DOHH2 (cell line): ENCODE results near the gene HAO2.

Source experiments
- H3F3A ChIP-seq: fragments of 200-600 bp; sonication (generic), shearing (Covaris generic); 2 replicates; pipeline ENCODE4 v1.6.0; 2016; ENCODE audit warnings: antibody characterized with exemption, mild to moderate bottlenecking; ENCODE audit not compliant: control insufficient read depth, insufficient read depth
- H3K27ac ChIP-seq: fragments of 200-600 bp; sonication (generic); 2 replicates; pipeline ENCODE4 v1.5.1; 2014; ENCODE audit warnings: low read depth, mild to moderate bottlenecking, low read length, moderate library complexity
- H3K27me3 ChIP-seq: fragments of 200-600 bp; sonication (generic); 2 replicates; pipeline ENCODE4 v1.6.1; 2014; ENCODE audit warnings: mild to moderate bottlenecking, low read length, mixed read lengths; ENCODE audit not compliant: control insufficient read depth
- H3K36me3 ChIP-seq: fragments of 200-600 bp; sonication (generic); 2 replicates; pipeline ENCODE4 v1.6.1; 2014; ENCODE audit warnings: mild to moderate bottlenecking, low read length, moderate library complexity, mixed read lengths; ENCODE audit not compliant: control insufficient read depth
- H3K4me1 ChIP-seq: fragments of 200-600 bp; sonication (generic); 2 replicates; pipeline ENCODE4 v1.6.1; 2014; ENCODE audit warnings: mild to moderate bottlenecking, low read length, mixed read lengths; ENCODE audit not compliant: control insufficient read depth
- H3K4me2 ChIP-seq: fragments of 200-600 bp; sonication (generic); 2 replicates; pipeline ENCODE4 v1.6.0; 2014; ENCODE audit warnings: mild to moderate bottlenecking, low read length, moderate library complexity
- H3K4me3 ChIP-seq: fragments of 200-600 bp; sonication (generic); 2 replicates; pipeline ENCODE4 v1.5.1; 2014; ENCODE audit warnings: mild to moderate bottlenecking, low read length, mixed read lengths
- H3K79me2 ChIP-seq: fragments of 200-600 bp; sonication (generic); 2 replicates; pipeline ENCODE4 v1.6.1; 2014; ENCODE audit warnings: mild to moderate bottlenecking, low read length, mixed read lengths; ENCODE audit not compliant: control insufficient read depth
- H3K9me2 ChIP-seq: fragments of 200-600 bp; sonication (generic); replicated peaks from 2 replicates; pipeline ENCODE4 v1.6.1; 2014; ENCODE audit warnings: mild to moderate bottlenecking, low read length, mixed read lengths; ENCODE audit not compliant: control insufficient read depth
- H3K9me3 ChIP-seq: fragments of 200-600 bp; sonication (generic); 2 replicates; pipeline ENCODE4 v1.6.1; 2014; ENCODE audit warnings: antibody characterized with exemption, low read length, mixed read lengths; ENCODE audit not compliant: control insufficient read depth, insufficient read depth
- H4K20me1 ChIP-seq: fragments of 200-600 bp; sonication (generic); 2 replicates; pipeline ENCODE4 v1.6.0; 2014; ENCODE audit warnings: low read depth, mild to moderate bottlenecking, antibody characterized with exemption, low read length, moderate library complexity; ENCODE audit not compliant: control insufficient read depth, insufficient read depth
- EZH2phosphoT487 ChIP-seq: fragments of 200-600 bp; sonication (generic); IDR thresholded peaks from 2 replicates; pipeline ENCODE4 v1.6.1; 2017; ENCODE audit warnings: borderline replicate concordance, mild to moderate bottlenecking, antibody characterized with exemption, low read length, moderate library complexity, mixed read lengths
- TF ChIP-seq, protein P1 (sequence below): fragments of 200-600 bp; sonication (generic); IDR thresholded peaks from one replicate; pipeline ENCODE4 v1.5.1; 2014; ENCODE audit warnings: antibody characterized with exemption, mild to moderate bottlenecking, low read depth, low read length; ENCODE audit not compliant: poor library complexity, severe bottlenecking

HAO2 gene

DNA sequence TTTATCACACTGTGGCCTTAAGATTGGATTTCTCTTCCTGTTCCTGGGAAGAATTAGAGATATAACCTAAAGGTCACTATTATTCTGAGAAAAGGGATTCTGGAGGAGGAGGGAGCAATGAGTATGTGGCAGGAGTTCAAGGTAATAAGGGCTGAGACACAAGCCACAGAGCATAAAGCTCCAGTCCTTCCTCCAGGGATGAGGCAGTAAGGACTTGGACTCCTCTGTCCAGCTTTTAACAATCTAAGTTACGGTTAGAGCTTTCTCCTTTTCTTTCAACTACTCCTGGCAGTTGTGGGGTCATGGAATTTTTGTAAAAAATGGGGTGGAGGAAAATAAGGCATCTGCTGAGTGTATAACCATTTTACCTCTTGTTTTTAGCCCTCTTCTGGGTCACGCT, 46.4 kb downstream of the HAO2 start, which contains the start of gene HSD3B2:
Gene HSD3B2 (plus strand): TSS at position 201 of the 400 bp plus-strand sequence. CDS start 270 bp downstream, outside the sequence.
- H3F3A ChIP-seq: no peaks in the 10 kb centered on the region

DNA sequence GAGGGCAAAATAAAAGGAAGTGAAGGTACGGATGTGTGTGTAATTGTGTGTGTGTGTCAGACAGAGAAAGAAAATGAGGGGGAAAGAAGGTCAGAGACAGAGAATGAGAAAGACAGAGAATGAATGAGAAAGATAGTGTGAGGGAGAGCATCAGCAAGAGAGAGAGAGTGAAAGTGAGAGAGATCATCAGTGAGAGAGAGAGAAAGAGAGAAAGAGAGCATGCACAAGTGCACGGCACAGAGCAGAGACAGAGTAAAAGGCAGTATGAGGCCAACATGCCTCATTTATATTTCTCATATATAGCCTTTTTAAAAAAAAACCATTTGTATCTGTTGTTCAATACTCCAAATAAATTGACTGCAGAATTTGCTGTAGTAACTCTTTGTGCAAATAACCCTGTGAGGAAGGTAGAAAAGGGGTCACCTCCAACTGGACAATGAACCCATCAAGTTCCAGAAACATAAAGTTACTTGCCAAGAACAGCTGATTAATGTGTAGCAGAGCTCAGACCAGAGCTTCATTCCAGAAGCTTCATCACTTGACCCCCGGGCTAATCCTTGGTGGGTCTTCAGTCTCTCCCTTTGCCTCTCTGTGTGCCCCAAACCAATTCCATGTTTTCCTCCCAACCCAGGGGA, 47.5 kb downstream of the HAO2 start:
- H4K20me1 ChIP-seq: no peaks in the 10 kb centered on the region
- H3F3A ChIP-seq: no peaks in the 10 kb centered on the region
- H3K27me3 ChIP-seq: no peaks in the 10 kb centered on the region
- no peak for TF ChIP-seq EZH2phosphoT487
- TF ChIP-seq, protein P1, sequence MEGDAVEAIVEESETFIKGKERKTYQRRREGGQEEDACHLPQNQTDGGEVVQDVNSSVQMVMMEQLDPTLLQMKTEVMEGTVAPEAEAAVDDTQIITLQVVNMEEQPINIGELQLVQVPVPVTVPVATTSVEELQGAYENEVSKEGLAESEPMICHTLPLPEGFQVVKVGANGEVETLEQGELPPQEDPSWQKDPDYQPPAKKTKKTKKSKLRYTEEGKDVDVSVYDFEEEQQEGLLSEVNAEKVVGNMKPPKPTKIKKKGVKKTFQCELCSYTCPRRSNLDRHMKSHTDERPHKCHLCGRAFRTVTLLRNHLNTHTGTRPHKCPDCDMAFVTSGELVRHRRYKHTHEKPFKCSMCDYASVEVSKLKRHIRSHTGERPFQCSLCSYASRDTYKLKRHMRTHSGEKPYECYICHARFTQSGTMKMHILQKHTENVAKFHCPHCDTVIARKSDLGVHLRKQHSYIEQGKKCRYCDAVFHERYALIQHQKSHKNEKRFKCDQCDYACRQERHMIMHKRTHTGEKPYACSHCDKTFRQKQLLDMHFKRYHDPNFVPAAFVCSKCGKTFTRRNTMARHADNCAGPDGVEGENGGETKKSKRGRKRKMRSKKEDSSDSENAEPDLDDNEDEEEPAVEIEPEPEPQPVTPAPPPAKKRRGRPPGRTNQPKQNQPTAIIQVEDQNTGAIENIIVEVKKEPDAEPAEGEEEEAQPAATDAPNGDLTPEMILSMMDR: no peak
- H3K4me3 ChIP-seq: no peak overlapping the region
- no peak overlapping the region for H3K27ac ChIP-seq
- H3K4me1 ChIP-seq: no peaks in the 10 kb centered on the region
- H3K36me3 ChIP-seq: no peaks in the 10 kb centered on the region
- no peaks in the 10 kb centered on the region for H3K79me2 ChIP-seq
- H3K4me2 ChIP-seq: no peak overlapping the region
- H3K9me2 ChIP-seq: no peaks in the 10 kb centered on the region
- no peaks in the 10 kb centered on the region for H3K9me3 ChIP-seq

More for the DNA sequence above, 46.4 kb downstream of the HAO2 start, which contains the start of gene HSD3B2:
- H3K4me1 ChIP-seq: no peaks in the 10 kb centered on the region
- no peaks in the 10 kb centered on the region for H3K27me3 ChIP-seq
- no peaks in the 10 kb centered on the region for H4K20me1 ChIP-seq
- H3K9me2 ChIP-seq: no peaks in the 10 kb centered on the region
- TF ChIP-seq, protein P1: no peak
- no peak for TF ChIP-seq EZH2phosphoT487
- H3K4me3 ChIP-seq: no peak within 1 kb of the TSS
- no peaks in the 10 kb centered on the region for H3K79me2 ChIP-seq
- H3K27ac ChIP-seq: no peak within 1 kb of the TSS
- no peaks in the 10 kb centered on the region for H3K36me3 ChIP-seq
- no peaks in the 10 kb centered on the region for H3K9me3 ChIP-seq
- no peak within 1 kb of the TSS for H3K4me2 ChIP-seq

DNA sequence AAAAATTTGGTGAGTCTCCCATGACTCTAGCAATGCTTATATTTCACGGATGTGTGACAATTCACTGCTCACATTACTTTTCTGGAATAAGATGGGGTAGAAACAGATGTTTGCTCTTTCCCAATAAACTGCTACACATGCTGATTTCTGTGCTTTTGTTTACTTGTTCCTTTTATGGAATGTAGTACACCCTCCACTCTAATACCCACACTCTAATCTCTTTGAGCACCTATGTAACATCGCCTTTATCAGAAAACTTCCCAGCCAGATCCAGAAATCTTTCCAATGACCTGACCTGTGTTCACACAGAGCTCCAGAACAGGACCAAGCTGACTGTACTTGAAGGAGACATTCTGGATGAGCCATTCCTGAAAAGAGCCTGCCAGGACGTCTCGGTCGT, 50.5 kb downstream of the HAO2 start:
- TF ChIP-seq EZH2phosphoT487: no peak
- TF ChIP-seq, protein P1: no peak

More for the DNA sequence above, 50.5 kb downstream of the HAO2 start:
- Histone ChIP-seq H3K4me1 (no peaks in the 10 kb centered on the region), H3F3A (no peaks in the 10 kb centered on the region), H3K4me3 (no peak overlapping the region), H3K27me3 (no peaks in the 10 kb centered on the region), H4K20me1 (no peaks in the 10 kb centered on the region), H3K27ac (no peak overlapping the region), H3K9me3 (no peaks in the 10 kb centered on the region), H3K9me2 (no peaks in the 10 kb centered on the region), H3K4me2 (no peak overlapping the region), H3K79me2 (no peaks in the 10 kb centered on the region), H3K36me3 (no peaks in the 10 kb centered on the region)
